ENCODE measurements around the gene CTAG2. TPM values are rescaled to one million over a fixed set of nuclear protein-coding genes. Genes with fewer than 3 reads are reported as not detected.

Gene CTAG2
- total RNA-seq, 1 experiment from 2014 or later: 15.5 TPM

Small RNA genes within 50 kb of the gene (small RNA-seq; reads per million reads assigned to genes)
- not detected for gene AC244090.1
- gene AC244107.2: not detected

Other genes with a start within 250 kb of the CTAG2 start
- 17.6 and 30.8 TPM in 2 replicates for gene DNASE1L1, start 244.3 kb downstream of the CTAG2 start, total RNA-seq (2014; rRNA removed; shearing (Covaris generic); ENCODE audit: low replicate concordance)
- gene TAFAZZIN, start 242.0 kb downstream of the CTAG2 start, total RNA-seq (2014; rRNA removed; shearing (Covaris generic); ENCODE audit: low replicate concordance): 22.1 and 39.0 TPM in 2 replicates
- 40.0 and 46.6 TPM in 2 replicates for gene ATP6AP1, start 224.9 kb downstream of the CTAG2 start, total RNA-seq (2014; rRNA removed; shearing (Covaris generic); ENCODE audit: low replicate concordance)
- gene GDI1, start 216.4 kb downstream of the CTAG2 start, total RNA-seq (2014; rRNA removed; shearing (Covaris generic); ENCODE audit: low replicate concordance): 52.7 and 88.3 TPM in 2 replicates
- gene FAM50A, start 209.4 kb downstream of the CTAG2 start, total RNA-seq (2014; rRNA removed; shearing (Covaris generic); ENCODE audit: low replicate concordance): 18.9 and 49.5 TPM in 2 replicates
- 7.2 and 15.8 TPM in 2 replicates for gene PLXNA3, start 195.3 kb downstream of the CTAG2 start, total RNA-seq (2014; rRNA removed; shearing (Covaris generic); ENCODE audit: low replicate concordance)
- gene LAGE3, start 174.3 kb downstream of the CTAG2 start, total RNA-seq (2014; rRNA removed; shearing (Covaris generic); ENCODE audit: low replicate concordance): 51.8 and 73.5 TPM in 2 replicates
- gene UBL4A, start 167.0 kb downstream of the CTAG2 start, total RNA-seq (2014; rRNA removed; shearing (Covaris generic); ENCODE audit: low replicate concordance): 30.4 and 52.2 TPM in 2 replicates
- 30.5 and 32.1 TPM in 2 replicates for gene SLC10A3, start 162.9 kb downstream of the CTAG2 start, total RNA-seq (2014; rRNA removed; shearing (Covaris generic); ENCODE audit: low replicate concordance)
- 14.0 and 36.4 TPM in 2 replicates for gene FAM3A, start 137.3 kb downstream of the CTAG2 start, total RNA-seq (2014; rRNA removed; shearing (Covaris generic); ENCODE audit: low replicate concordance)
- 24.3 and 36.1 TPM in 2 replicates for gene G6PD, start 106.7 kb downstream of the CTAG2 start, total RNA-seq (2014; rRNA removed; shearing (Covaris generic); ENCODE audit: low replicate concordance)
- gene IKBKG, start 106.0 kb downstream of the CTAG2 start, total RNA-seq (2014; rRNA removed; shearing (Covaris generic); ENCODE audit: low replicate concordance): 8.1 and 14.3 TPM in 2 replicates
- not detected in 2 replicates for gene CTAG1A, start 68.4 kb downstream of the CTAG2 start, total RNA-seq (2014; rRNA removed; shearing (Covaris generic); ENCODE audit: low replicate concordance)
- gene CTAG1B, start 34.3 kb downstream of the CTAG2 start, total RNA-seq (2014; rRNA removed; shearing (Covaris generic); ENCODE audit: low replicate concordance): not detected in 2 replicates
- gene GAB3, start 97.5 kb upstream of the CTAG2 start, total RNA-seq (2014; rRNA removed; shearing (Covaris generic); ENCODE audit: low replicate concordance): 3.5 and 26.2 TPM in 2 replicates
- gene DKC1, start 109.3 kb upstream of the CTAG2 start, total RNA-seq (2014; rRNA removed; shearing (Covaris generic); ENCODE audit: low replicate concordance): 58.6 and 94.0 TPM in 2 replicates
- gene MPP1, start 151.9 kb upstream of the CTAG2 start, total RNA-seq (2014; rRNA removed; shearing (Covaris generic); ENCODE audit: low replicate concordance): 5.7 and 10.7 TPM in 2 replicates
- not detected in 2 replicates for gene SMIM9, start 181.1 kb upstream of the CTAG2 start, total RNA-seq (2014; rRNA removed; shearing (Covaris generic); ENCODE audit: low replicate concordance)
- gene F8A1, start 232.8 kb upstream of the CTAG2 start, total RNA-seq (2014; rRNA removed; shearing (Covaris generic); ENCODE audit: low replicate concordance): 8.4 and 9.1 TPM in 2 replicates

All from Karpas-422 (cell line).